WTC11 (cell line): ENCODE results near the gene SMARCB1. TPM values are rescaled to one million over a fixed set of nuclear protein-coding genes. Genes with fewer than 3 reads are reported as not detected.

Experiments used
- ATAC-seq: fragments of 200-7000 bp; cut with Tn5 transposase; 2 replicates; pipeline ENCODE4 v1.10.0; 2021; ENCODE audit warnings: mild to moderate bottlenecking, moderate library complexity
- CTCF ChIA-PET: fragments of 300-600 bp; sonication (Branson Sonifier 250); formaldehyde crosslinking; loops from one replicate; lab custom pipeline; 2021; ENCODE audit warnings: antibody characterized with exemption; lab: Charles Lee
- POLR2A ChIA-PET: fragments of 350-600 bp; sonication (Branson Sonifier 250); formaldehyde crosslinking; loops from one replicate; lab custom pipeline; 2021; ENCODE audit warnings: antibody characterized with exemption; lab: Charles Lee
- DNase-seq: peaks from one replicate; pipeline ENCODE4 v3.0.0; 2021; ENCODE audit warnings: low spot score
- H3K27ac Mint-ChIP-seq: 2 replicates; pipeline ENCODE4 v1.8.0; 2021; ENCODE audit warnings: mixed read lengths
- H3K27me3 Mint-ChIP-seq: 2 replicates; pipeline ENCODE4 v1.8.0; 2021; ENCODE audit warnings: low read depth, mild to moderate bottlenecking, moderate library complexity, mixed read lengths
- H3K36me3 Mint-ChIP-seq: 2 replicates; pipeline ENCODE4 v1.8.0; 2021; ENCODE audit warnings: mixed read lengths
- H3K4me1 Mint-ChIP-seq: 2 replicates; pipeline ENCODE4 v1.8.0; 2022; ENCODE audit warnings: mixed read lengths
- H3K4me3 Mint-ChIP-seq: 2 replicates; pipeline ENCODE4 v1.8.0; 2021; ENCODE audit warnings: mild to moderate bottlenecking, moderate library complexity, mixed read lengths
- H3K9me3 Mint-ChIP-seq: 2 replicates; pipeline ENCODE4 v1.8.0; 2021; ENCODE audit warnings: mixed read lengths
- CBFB ChIP-seq: sonication (generic); formaldehyde crosslinking; IDR thresholded peaks from 2 replicates; pipeline ENCODE4 v1.8.1; 2022; ENCODE audit warnings: mild to moderate bottlenecking, low read depth, missing genetic modification reagents
- CREM ChIP-seq: sonication (generic); formaldehyde crosslinking; IDR thresholded peaks from 2 replicates; pipeline ENCODE4 v1.8.1; 2022; ENCODE audit warnings: mild to moderate bottlenecking, missing genetic modification reagents, moderate library complexity
- ERG ChIP-seq: fragments of 250-450 bp; sonication (Bioruptor Pico); IDR thresholded peaks from 2 replicates; pipeline ENCODE4 v1.8.0; 2021; ENCODE audit warnings: mild to moderate bottlenecking
- ESRRA ChIP-seq: sonication (generic); formaldehyde crosslinking; IDR thresholded peaks from 2 replicates; pipeline ENCODE4 v1.8.1; 2022; ENCODE audit warnings: mild to moderate bottlenecking, missing genetic modification reagents, borderline replicate concordance
- ETV6 ChIP-seq: sonication (generic); formaldehyde crosslinking; IDR thresholded peaks from 2 replicates; pipeline ENCODE4 v1.8.1; 2022; ENCODE audit warnings: mild to moderate bottlenecking, missing genetic modification reagents
- FOXJ3 ChIP-seq: sonication (generic); formaldehyde crosslinking; IDR thresholded peaks from 2 replicates; pipeline ENCODE4 v1.9.0; 2021; ENCODE audit warnings: missing genetic modification reagents, mild to moderate bottlenecking, borderline replicate concordance
- JAZF1 ChIP-seq: fragments of 250-450 bp; sonication (Bioruptor Pico); IDR thresholded peaks from 2 replicates; pipeline ENCODE4 v1.9.0; 2021; ENCODE audit warnings: moderate library complexity, mild to moderate bottlenecking, inconsistent platforms
- JUN ChIP-seq: sonication (generic); formaldehyde crosslinking; IDR thresholded peaks from 2 replicates; pipeline ENCODE4 v1.8.0; 2023; ENCODE audit warnings: mild to moderate bottlenecking, missing genetic modification reagents
- MXD4 ChIP-seq: fragments of 250-450 bp; sonication (Bioruptor Pico); IDR thresholded peaks from 2 replicates; pipeline ENCODE4 v1.8.0; 2021; ENCODE audit warnings: mild to moderate bottlenecking, moderate library complexity, borderline replicate concordance
- NFE2L1 ChIP-seq: sonication (generic); formaldehyde crosslinking; IDR thresholded peaks from 2 replicates; pipeline ENCODE4 v1.8.1; 2023; ENCODE audit warnings: missing genetic modification reagents
- PREB ChIP-seq: sonication (generic); formaldehyde crosslinking; IDR thresholded peaks from 2 replicates; pipeline ENCODE4 v1.8.1; 2022; ENCODE audit warnings: mild to moderate bottlenecking, missing genetic modification reagents, moderate library complexity, borderline replicate concordance
- PRRX2 ChIP-seq: fragments of 250-450 bp; sonication (Bioruptor Pico); IDR thresholded peaks from 2 replicates; pipeline ENCODE4 v1.8.0; 2021; ENCODE audit warnings: mild to moderate bottlenecking
- SMAD4 ChIP-seq: sonication (generic); formaldehyde crosslinking; IDR thresholded peaks from 2 replicates; pipeline ENCODE4 v1.8.0; 2022; ENCODE audit warnings: mild to moderate bottlenecking, missing genetic modification reagents
- SOX15 ChIP-seq: fragments of 250-450 bp; sonication (Bioruptor Pico); IDR thresholded peaks from 2 replicates; pipeline ENCODE4 v1.9.0; 2021; ENCODE audit warnings: mild to moderate bottlenecking
- STAT6 ChIP-seq: sonication (generic); formaldehyde crosslinking; conservative IDR thresholded peaks from 2 replicates; pipeline ENCODE4 v1.8.1; 2023; ENCODE audit warnings: mild to moderate bottlenecking, low read depth, missing genetic modification reagents, moderate library complexity
- TEAD1 ChIP-seq: sonication (generic); formaldehyde crosslinking; IDR thresholded peaks from 2 replicates; pipeline ENCODE4 v1.8.0; 2022; ENCODE audit warnings: mild to moderate bottlenecking, missing genetic modification reagents
- ZBTB43 ChIP-seq: sonication (generic); formaldehyde crosslinking; IDR thresholded peaks from 2 replicates; pipeline ENCODE4 v1.8.1; 2023; ENCODE audit warnings: mild to moderate bottlenecking, missing genetic modification reagents
- ZNF317 ChIP-seq: sonication (generic); formaldehyde crosslinking; IDR thresholded peaks from 2 replicates; pipeline ENCODE4 v1.8.1; 2023; ENCODE audit warnings: low read depth, mild to moderate bottlenecking, moderate library complexity, missing genetic modification reagents, borderline replicate concordance
- ZNF423 ChIP-seq: fragments of 250-450 bp; sonication (Bioruptor Pico); IDR thresholded peaks from 2 replicates; pipeline ENCODE4 v2.1.2; 2022; ENCODE audit warnings: mild to moderate bottlenecking, moderate library complexity
- ZSCAN18 ChIP-seq: fragments of 250-450 bp; sonication (Bioruptor Pico); IDR thresholded peaks from 2 replicates; pipeline ENCODE4 v2.1.2; 2022; ENCODE audit warnings: mild to moderate bottlenecking, moderate library complexity
- total RNA-seq: library from RNA; stranded (reverse); gene quantifications from 3 replicates; pipeline ENCODE4 v1.2.3, GENCODE V29; 2021
- TF ChIP-seq, protein P1 (sequence below): fragments of 250-450 bp; sonication (Bioruptor Pico); conservative IDR thresholded peaks from 2 replicates; pipeline ENCODE4 v1.9.0; 2021; ENCODE audit warnings: mild to moderate bottlenecking
- TF ChIP-seq, protein P2 (sequence below): sonication (generic); formaldehyde crosslinking; IDR thresholded peaks from 2 replicates; pipeline ENCODE4 v1.8.1; 2023; ENCODE audit warnings: mild to moderate bottlenecking, missing genetic modification reagents, moderate library complexity

Gene SMARCB1
- total RNA-seq, 1 experiment from 2014 or later: 135 TPM

GRCh38 chr22:23834406-23834792 lies 47.6 kb downstream of the SMARCB1 start:
- Mint-ChIP-seq H3K9me3 (no peaks in the 10 kb centered on the region), H3K27me3 (peaks cover 3% of the 10 kb centered on the region), H3K27ac (no peak overlapping the region), H3K4me1 (peaks cover 11% of the 10 kb centered on the region), H3K36me3 (peaks cover 17% of the 10 kb centered on the region), H3K4me3 (no peak overlapping the region)
- DNase-seq (no peak), ATAC-seq (no peak)
- ChIA-PET POLR2A (interaction anchor here (1.2 kb wide), 1 partner anchor 23 kb away, joined by 4 read pairs; the partner anchor contains the start of gene SLC2A11), CTCF (interaction anchor here (3.0 kb wide), 1 partner anchor 14 kb away, joined by 17 read pairs; no protein-coding TSS in a partner anchor)
- TF ChIP-seq, protein P1, sequence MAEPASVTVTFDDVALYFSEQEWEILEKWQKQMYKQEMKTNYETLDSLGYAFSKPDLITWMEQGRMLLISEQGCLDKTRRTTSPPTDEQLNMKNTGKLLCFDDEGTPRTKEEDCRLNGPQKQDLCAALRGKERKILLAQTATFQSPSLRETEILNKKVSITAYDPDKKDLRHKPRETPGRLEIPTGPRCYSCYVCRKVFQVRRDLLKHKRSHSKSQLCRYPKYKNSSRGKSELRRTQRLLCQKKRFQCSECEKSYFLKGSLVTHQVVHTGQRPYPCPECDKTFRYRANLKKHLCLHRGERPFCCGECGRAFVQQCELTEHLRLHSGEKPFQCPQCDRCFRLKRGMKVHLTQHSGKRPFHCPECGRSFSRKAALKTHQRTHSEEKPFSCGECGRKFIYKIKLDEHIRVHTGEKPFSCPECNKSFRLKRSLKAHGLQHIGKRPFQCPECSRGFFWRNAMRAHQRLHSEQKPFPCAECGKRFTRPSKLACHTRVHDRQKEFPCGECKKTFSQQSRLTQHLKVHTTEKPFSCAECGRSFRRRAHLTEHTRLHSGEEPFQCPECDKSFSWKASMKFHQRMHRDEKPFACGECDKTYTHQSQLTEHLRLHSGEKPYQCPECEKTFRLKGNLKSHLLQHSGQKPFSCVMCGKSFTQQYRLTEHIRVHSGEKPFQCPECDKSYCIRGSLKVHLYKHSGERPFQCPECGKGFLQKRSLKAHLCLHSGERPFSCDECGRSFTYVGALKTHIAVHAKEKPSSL: no peak
- no peak for TF ChIP-seq CREM (CRISPR knock-in tag)
- no peak for TF ChIP-seq SMAD4 (CRISPR knock-in tag)
- no peak for TF ChIP-seq ZNF423 (CRISPR knock-in tag)
- no peak for TF ChIP-seq ZBTB43 (CRISPR knock-in tag)
- no peak for TF ChIP-seq CBFB
- TF ChIP-seq ZSCAN18: no peak
- no peak for TF ChIP-seq ZNF317 (CRISPR knock-in tag)

DNA sequence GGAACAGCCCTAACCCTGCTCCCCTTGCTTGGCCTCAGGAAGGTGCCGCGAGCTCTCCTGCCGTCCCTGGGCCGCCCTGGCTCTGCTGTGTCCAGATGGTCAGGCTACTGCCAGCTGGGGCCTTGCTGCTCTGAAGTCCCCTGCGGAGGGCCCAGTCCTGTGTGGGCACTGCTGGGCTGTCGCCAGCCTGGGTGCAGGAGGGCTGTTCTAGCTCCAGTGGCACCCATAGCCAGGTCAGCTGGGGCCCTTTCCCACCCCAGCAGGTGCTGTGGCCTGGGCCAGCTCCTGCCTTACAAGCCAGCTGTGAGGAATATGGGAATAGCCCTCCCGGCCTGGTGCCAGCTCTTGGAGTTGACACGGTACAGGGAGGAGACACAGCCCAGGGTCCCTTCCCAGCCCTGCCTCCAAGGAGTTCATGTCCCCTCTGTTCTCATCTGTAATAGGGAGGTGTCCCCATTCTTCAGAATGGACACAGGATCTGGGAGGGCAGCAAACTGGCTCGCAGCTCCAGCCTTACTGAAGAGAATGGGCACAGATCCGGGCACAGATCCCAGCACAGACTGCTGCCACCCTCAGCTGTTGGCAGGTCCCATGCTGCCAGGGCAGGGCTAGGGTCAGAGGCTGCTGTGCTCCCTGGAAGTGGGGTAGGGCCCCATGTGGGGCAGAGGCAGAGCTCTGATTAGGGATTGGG lies 48.2 kb downstream of the SMARCB1 start:
- Mint-ChIP-seq H3K36me3 (peaks cover 12% of the 10 kb centered on the region), H3K4me3 (no peak overlapping the region), H3K27me3 (peaks cover 6% of the 10 kb centered on the region), H3K27ac (no peak overlapping the region), H3K9me3 (no peaks in the 10 kb centered on the region), H3K4me1 (peaks cover 11% of the 10 kb centered on the region)
- DNase-seq (no peak), ATAC-seq (no peak)
- ChIA-PET POLR2A (interaction anchor here (1.2 kb wide), 1 partner anchor 23 kb away, joined by 4 read pairs; the partner anchor contains the start of gene SLC2A11), CTCF (interaction anchor here (3.0 kb wide), 1 partner anchor 14 kb away, joined by 17 read pairs; no protein-coding TSS in a partner anchor)
- TF ChIP-seq NFE2L1 (CRISPR knock-in tag) (no peak), ETV6 (CRISPR knock-in tag) (no peak), JUN (no peak), PREB (no peak), MXD4 (no peak), ZSCAN18 (no peak), PRRX2 (CRISPR knock-in tag) (no peak), TEAD1 (no peak), ERG (CRISPR knock-in tag) (no peak), STAT6 (CRISPR knock-in tag) (no peak), ESRRA (no peak), JAZF1 (no peak), FOXJ3 (CRISPR knock-in tag) (no peak), SOX15 (CRISPR knock-in tag) (no peak)
- TF ChIP-seq, protein P2, sequence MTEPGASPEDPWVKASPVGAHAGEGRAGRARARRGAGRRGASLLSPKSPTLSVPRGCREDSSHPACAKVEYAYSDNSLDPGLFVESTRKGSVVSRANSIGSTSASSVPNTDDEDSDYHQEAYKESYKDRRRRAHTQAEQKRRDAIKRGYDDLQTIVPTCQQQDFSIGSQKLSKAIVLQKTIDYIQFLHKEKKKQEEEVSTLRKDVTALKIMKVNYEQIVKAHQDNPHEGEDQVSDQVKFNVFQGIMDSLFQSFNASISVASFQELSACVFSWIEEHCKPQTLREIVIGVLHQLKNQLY (CRISPR knock-in tag): no peak
